Ishikawa (cell line): ENCODE data around the gene RPL7L1.
A peak's percentile ranks its signal among the peaks of the same experiment; 100 is the strongest.

Experiments used
- CEBPB ChIP-seq: IDR thresholded peaks from 2 replicates; pipeline ENCODE4 v1.6.1; 2012
- CREB1 ChIP-seq: IDR thresholded peaks from 2 replicates; pipeline ENCODE4 v1.6.1; 2012; ENCODE audit warnings: low read depth
- EGR1 ChIP-seq: IDR thresholded peaks from 2 replicates; pipeline ENCODE4 v1.6.1; 2012
- EP300 ChIP-seq: IDR thresholded peaks from 2 replicates; pipeline ENCODE4 v1.6.1; 2012; ENCODE audit warnings: borderline replicate concordance
- FOXM1 ChIP-seq: IDR thresholded peaks from 2 replicates; pipeline ENCODE4 v1.6.1; 2012; ENCODE audit warnings: low read depth, borderline replicate concordance
- NFIC ChIP-seq: IDR thresholded peaks from 2 replicates; pipeline ENCODE4 v1.6.1; 2012
- RAD21 ChIP-seq: IDR thresholded peaks from 2 replicates; pipeline ENCODE4 v1.6.1; 2012; ENCODE audit warnings: low read depth
- TAF1 ChIP-seq: IDR thresholded peaks from 2 replicates; pipeline ENCODE4 v1.6.1; 2012; ENCODE audit warnings: low read depth, mild to moderate bottlenecking
- TCF12 ChIP-seq: IDR thresholded peaks from 2 replicates; pipeline ENCODE4 v1.6.1; 2012; ENCODE audit warnings: low read depth
- TEAD4 ChIP-seq: IDR thresholded peaks from 2 replicates; pipeline ENCODE4 v1.6.1; 2012
- YY1 ChIP-seq: IDR thresholded peaks from 2 replicates; pipeline ENCODE4 v1.6.1; 2012; ENCODE audit warnings: low read depth
- ZBTB7A ChIP-seq: IDR thresholded peaks from 2 replicates; pipeline ENCODE4 v1.6.1; 2012; ENCODE audit warnings: low read depth
- TF ChIP-seq, protein P1 (sequence below): IDR thresholded peaks from 2 replicates; pipeline ENCODE4 v1.6.1; 2012
- TF ChIP-seq, protein P2 (sequence below): IDR thresholded peaks from 2 replicates; pipeline ENCODE4 v1.6.1; 2012; ENCODE audit warnings: low read depth, mild to moderate bottlenecking
- TF ChIP-seq, protein P3 (sequence below): IDR thresholded peaks from 2 replicates; pipeline ENCODE4 v1.6.1; 2012

RPL7L1 gene

DNA sequence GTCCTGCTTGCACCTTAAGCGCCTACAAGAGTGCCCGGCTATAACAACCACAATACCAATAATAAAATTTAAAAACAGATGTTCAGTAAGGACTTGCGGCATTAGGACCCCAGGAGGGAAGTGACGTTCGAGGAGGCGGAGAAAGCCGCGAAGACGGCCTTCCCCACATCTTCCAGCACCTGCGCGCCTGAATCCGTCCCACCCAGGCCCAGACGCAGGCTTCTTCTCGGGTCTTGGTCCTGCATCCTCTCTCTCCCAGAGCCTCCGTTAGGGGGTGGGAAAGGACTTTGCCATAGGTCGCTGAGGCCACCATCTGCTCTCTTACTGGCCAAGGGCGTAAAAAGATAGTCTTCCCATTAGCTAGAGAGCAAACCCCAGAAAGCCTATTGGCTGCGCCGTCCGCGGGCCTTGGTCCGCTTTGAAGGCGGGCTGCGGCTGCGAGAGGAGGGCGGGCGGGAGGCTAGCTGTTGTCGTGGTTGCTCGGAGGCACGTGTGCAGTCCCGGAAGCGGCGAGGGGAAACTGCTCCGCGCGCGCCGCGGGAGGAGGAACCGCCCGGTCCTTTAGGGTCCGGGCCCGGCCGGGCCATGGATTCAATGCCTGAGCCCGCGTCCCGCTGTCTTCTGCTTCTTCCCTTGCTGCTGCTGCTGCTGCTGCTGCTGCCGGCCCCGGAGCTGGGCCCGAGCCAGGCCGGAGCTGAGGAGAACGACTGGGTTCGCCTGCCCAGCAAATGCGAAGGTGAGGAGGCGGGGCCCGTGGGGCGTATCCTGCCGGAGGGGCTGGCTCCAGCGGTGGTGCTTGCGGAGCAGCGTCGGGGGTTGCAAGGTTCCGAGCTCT lies 49.8 kb downstream of the RPL7L1 start, which contains the start of gene CNPY3:
Gene CNPY3 (plus strand): TSS at position 495 of the 835 bp plus-strand sequence. CDS start 91 bp downstream, at position 586.
- TF ChIP-seq FOXM1 = peak; percentile 57; the same call in 1 of the 2 replicates
- peak; percentile 21; the same call in 1 of the 2 replicates for TF ChIP-seq NFIC
- TF ChIP-seq, protein P1, sequence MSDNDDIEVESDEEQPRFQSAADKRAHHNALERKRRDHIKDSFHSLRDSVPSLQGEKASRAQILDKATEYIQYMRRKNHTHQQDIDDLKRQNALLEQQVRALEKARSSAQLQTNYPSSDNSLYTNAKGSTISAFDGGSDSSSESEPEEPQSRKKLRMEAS = peak; percentile 99
- TF ChIP-seq, protein P2, sequence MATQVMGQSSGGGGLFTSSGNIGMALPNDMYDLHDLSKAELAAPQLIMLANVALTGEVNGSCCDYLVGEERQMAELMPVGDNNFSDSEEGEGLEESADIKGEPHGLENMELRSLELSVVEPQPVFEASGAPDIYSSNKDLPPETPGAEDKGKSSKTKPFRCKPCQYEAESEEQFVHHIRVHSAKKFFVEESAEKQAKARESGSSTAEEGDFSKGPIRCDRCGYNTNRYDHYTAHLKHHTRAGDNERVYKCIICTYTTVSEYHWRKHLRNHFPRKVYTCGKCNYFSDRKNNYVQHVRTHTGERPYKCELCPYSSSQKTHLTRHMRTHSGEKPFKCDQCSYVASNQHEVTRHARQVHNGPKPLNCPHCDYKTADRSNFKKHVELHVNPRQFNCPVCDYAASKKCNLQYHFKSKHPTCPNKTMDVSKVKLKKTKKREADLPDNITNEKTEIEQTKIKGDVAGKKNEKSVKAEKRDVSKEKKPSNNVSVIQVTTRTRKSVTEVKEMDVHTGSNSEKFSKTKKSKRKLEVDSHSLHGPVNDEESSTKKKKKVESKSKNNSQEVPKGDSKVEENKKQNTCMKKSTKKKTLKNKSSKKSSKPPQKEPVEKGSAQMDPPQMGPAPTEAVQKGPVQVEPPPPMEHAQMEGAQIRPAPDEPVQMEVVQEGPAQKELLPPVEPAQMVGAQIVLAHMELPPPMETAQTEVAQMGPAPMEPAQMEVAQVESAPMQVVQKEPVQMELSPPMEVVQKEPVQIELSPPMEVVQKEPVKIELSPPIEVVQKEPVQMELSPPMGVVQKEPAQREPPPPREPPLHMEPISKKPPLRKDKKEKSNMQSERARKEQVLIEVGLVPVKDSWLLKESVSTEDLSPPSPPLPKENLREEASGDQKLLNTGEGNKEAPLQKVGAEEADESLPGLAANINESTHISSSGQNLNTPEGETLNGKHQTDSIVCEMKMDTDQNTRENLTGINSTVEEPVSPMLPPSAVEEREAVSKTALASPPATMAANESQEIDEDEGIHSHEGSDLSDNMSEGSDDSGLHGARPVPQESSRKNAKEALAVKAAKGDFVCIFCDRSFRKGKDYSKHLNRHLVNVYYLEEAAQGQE = no peak
- TF ChIP-seq ZBTB7A = peak; percentile 62; the same call in 1 of the 2 replicates
- no peak for TF ChIP-seq EP300
- TF ChIP-seq TCF12 = peak; percentile 62
- TF ChIP-seq YY1 = peak; percentile 22; the same call in 1 of the 2 replicates
- no peak for TF ChIP-seq TEAD4
- TF ChIP-seq TAF1 = peak; percentile 27
- TF ChIP-seq, protein P3, sequence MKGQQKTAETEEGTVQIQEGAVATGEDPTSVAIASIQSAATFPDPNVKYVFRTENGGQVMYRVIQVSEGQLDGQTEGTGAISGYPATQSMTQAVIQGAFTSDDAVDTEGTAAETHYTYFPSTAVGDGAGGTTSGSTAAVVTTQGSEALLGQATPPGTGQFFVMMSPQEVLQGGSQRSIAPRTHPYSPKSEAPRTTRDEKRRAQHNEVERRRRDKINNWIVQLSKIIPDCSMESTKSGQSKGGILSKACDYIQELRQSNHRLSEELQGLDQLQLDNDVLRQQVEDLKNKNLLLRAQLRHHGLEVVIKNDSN = peak; percentile 92
- TF ChIP-seq CREB1 = peak; percentile 60; the same call in 1 of the 2 replicates

- TF ChIP-seq YY1 (0 out of 2 replicates have a peak, but pooled peaks have one; percentile 5), NFIC (no peak), TEAD4 (no peak), TAF1 (no peak), CEBPB (no peak), RAD21 (no peak), TCF12 (no peak), EP300 (no peak), EGR1 (no peak), FOXM1 (no peak), CREB1 (no peak), ZBTB7A (0 out of 2 replicates have a peak, but pooled peaks have one; percentile 1)
- TF ChIP-seq, protein P3 = no peak
- TF ChIP-seq, protein P1 = no peak
- TF ChIP-seq, protein P2 = no peak
These were observed 50.5 kb downstream of the RPL7L1 start for GRCh38 chr6:42929821-42930360.

GRCh38 chr6:42932412-42932811 lies 53.0 kb downstream of the RPL7L1 start:
- TF ChIP-seq EGR1 (no peak), ZBTB7A (no peak), EP300 (no peak), TAF1 (no peak), TEAD4 (no peak), CEBPB (no peak), NFIC (no peak), TCF12 (no peak), FOXM1 (no peak), YY1 (no peak), RAD21 (no peak), CREB1 (no peak)
- TF ChIP-seq, protein P1 = no peak
- TF ChIP-seq, protein P3 = no peak
- TF ChIP-seq, protein P2 = no peak
